ENCODE results near the gene DEFB113. TPM values are rescaled to one million over a fixed set of nuclear protein-coding genes. Genes with fewer than 3 reads are reported as not detected.

DEFB113 gene
- total RNA-seq (not detected), polyA plus RNA-seq (not detected)
- long read RNA-seq, donor 1, result 0 reads
- long read RNA-seq, donor 2, result 0 reads
- long read RNA-seq, donor 3, result 0 reads
- long read RNA-seq, donor 4, result 0 reads
- long read RNA-seq, donor 5, result 0 reads
- long read RNA-seq, donor 6, result 0 reads
- long read RNA-seq, donor 7, result 0 reads
- long read RNA-seq, donor 8, result 0 reads
- long read RNA-seq, donor 9, result 0 reads
- long read RNA-seq, donor 10, result 0 reads

- DNase-seq, result no peak
- 58 to 69% (median 60%) methylated on average over 2 of the region's 2 CpGs for WGBS, 4 donors
These were observed at the start of gene DEFB113 for GRCh38 chr6:49969605-49970004. Gene DEFB113, minus strand, starts transcription at chr6:49969625. Its CDS starts 0 bp downstream, at chr6:49969625.

GRCh38 chr6:50007819-50008218 is 38.4 kb upstream of the DEFB113 start:
- Histone ChIP-seq H3K36me3 (replicated peaks in 1 of 2) (no peaks in the 10 kb centered on the region), H3K4me1 (replicated peaks in 1 of 2) (no peaks in the 10 kb centered on the region), H3K9me3 (replicated peaks in 1 of 3) (no peaks in the 10 kb centered on the region), H3K4me3 (no peak overlapping the region), H3K27ac (no peak overlapping the region), H3K27me3 (no peaks in the 10 kb centered on the region)
- 73 to 80% (median 76%) methylated on average over 3 of the region's 3 CpGs for WGBS, 4 donors
- no peak for DNase-seq
- no peak for TF ChIP-seq POLR2A (IDR thresholded peaks at IDR 0.05)
- intact Hi-C loops (cut with DNase I), result no loop called here

More at GRCh38 chr6:49969605-49970004, at the start of gene DEFB113:
- TF ChIP-seq CTCF (IDR thresholded peaks at IDR 0.05) (no peak), POLR2A (IDR thresholded peaks at IDR 0.05) (no peak)
- intact Hi-C loops (cut with DNase I), result no loop called here
- no peaks in the 10 kb centered on the region for H3K9me3 ChIP-seq (replicated peaks in 1 of 3)
- no peaks in the 10 kb centered on the region for H3K4me1 ChIP-seq (replicated peaks in 1 of 2)
- no peaks in the 10 kb centered on the region for H3K27me3 ChIP-seq
- no peak within 1 kb of the TSS for H3K4me3 ChIP-seq
- no peaks in the 10 kb centered on the region for H3K36me3 ChIP-seq (replicated peaks in 1 of 2)
- H3K27ac ChIP-seq, result no peak within 1 kb of the TSS

- Histone ChIP-seq H3K36me3 (replicated peaks in 1 of 2) (no peaks in the 10 kb centered on the region), H3K27ac (no peak overlapping the region), H3K9me3 (replicated peaks in 1 of 3) (no peaks in the 10 kb centered on the region), H3K27me3 (no peaks in the 10 kb centered on the region), H3K4me1 (replicated peaks in 1 of 2) (no peaks in the 10 kb centered on the region), H3K4me3 (no peak overlapping the region)
- 55 to 67% (median 57%) methylated on average over 3 of the region's 3 CpGs for WGBS, 4 donors
- intact Hi-C loops (cut with DNase I), result no loop called here
- DNase-seq, result no peak
- TF ChIP-seq CTCF (IDR thresholded peaks at IDR 0.05) (no peak), POLR2A (IDR thresholded peaks at IDR 0.05) (no peak)
These were observed 33.7 kb upstream of the DEFB113 start for GRCh38 chr6:50003139-50003538.

- H3K27me3 ChIP-seq, result no peaks in the 10 kb centered on the region
- TF ChIP-seq POLR2A (IDR thresholded peaks at IDR 0.05) (no peak), CTCF (IDR thresholded peaks at IDR 0.05) (no peak)
- intact Hi-C loops (cut with DNase I), result no loop called here
- H3K9me3 ChIP-seq (replicated peaks in 1 of 3), result no peaks in the 10 kb centered on the region
- no peaks in the 10 kb centered on the region for H3K36me3 ChIP-seq (replicated peaks in 1 of 2)
- no peaks in the 10 kb centered on the region for H3K4me1 ChIP-seq (replicated peaks in 1 of 2)
- H3K27ac ChIP-seq, result no peak overlapping the region
- DNase-seq, result no peak
- no peak overlapping the region for H3K4me3 ChIP-seq
These were observed 25.9 kb upstream of the DEFB113 start for GRCh38 chr6:49995278-49995677.

GRCh38 chr6:49988900-49989299 is 19.5 kb upstream of the DEFB113 start:
- DNase-seq, result no peak
- H3K27ac ChIP-seq, result no peak overlapping the region
- no peaks in the 10 kb centered on the region for H3K4me1 ChIP-seq (replicated peaks in 1 of 2)
- no peak for TF ChIP-seq CTCF (IDR thresholded peaks at IDR 0.05)
- no peak for TF ChIP-seq POLR2A (IDR thresholded peaks at IDR 0.05)
- intact Hi-C loops (cut with DNase I), result no loop called here
- H3K27me3 ChIP-seq, result no peaks in the 10 kb centered on the region
- no peaks in the 10 kb centered on the region for H3K36me3 ChIP-seq (replicated peaks in 1 of 2)
- 61 to 93% (median 77%) methylated on average over 2 of the region's 2 CpGs for WGBS, 4 donors
- no peak overlapping the region for H3K4me3 ChIP-seq
- no peaks in the 10 kb centered on the region for H3K9me3 ChIP-seq (replicated peaks in 1 of 3)
